WTC11 (cell line): ENCODE measurements around the gene SCAANT1.

ENCODE experiments used
- CBFB ChIP-seq: sonication (generic); formaldehyde crosslinking; IDR thresholded peaks from 2 replicates; pipeline ENCODE4 v1.8.1; 2022; ENCODE audit warnings: mild to moderate bottlenecking, low read depth, missing genetic modification reagents
- IRF2 ChIP-seq: sonication (generic); formaldehyde crosslinking; IDR thresholded peaks from 2 replicates; pipeline ENCODE4 v1.8.0; 2022; ENCODE audit warnings: low read depth, missing genetic modification reagents, borderline replicate concordance
- SMAD3 ChIP-seq: sonication (generic); formaldehyde crosslinking; IDR thresholded peaks from 2 replicates; pipeline ENCODE4 v1.8.0; 2022; ENCODE audit warnings: missing genetic modification reagents, mild to moderate bottlenecking, borderline replicate concordance
- SP1 ChIP-seq: sonication (generic); formaldehyde crosslinking; conservative IDR thresholded peaks from 2 replicates; pipeline ENCODE4 v1.8.1; 2022; ENCODE audit warnings: missing genetic modification reagents
- TEAD4 ChIP-seq: sonication (generic); formaldehyde crosslinking; IDR thresholded peaks from 2 replicates; pipeline ENCODE4 v1.8.0; 2022; ENCODE audit warnings: mild to moderate bottlenecking, missing genetic modification reagents
- TP53 ChIP-seq: sonication (generic); formaldehyde crosslinking; IDR thresholded peaks from 2 replicates; pipeline ENCODE4 v1.8.1; 2023; ENCODE audit warnings: mild to moderate bottlenecking, missing genetic modification reagents
- ZNF263 ChIP-seq: sonication (generic); formaldehyde crosslinking; IDR thresholded peaks from 2 replicates; pipeline ENCODE4 v1.8.1; 2022; ENCODE audit warnings: low read depth, mild to moderate bottlenecking, moderate library complexity, missing genetic modification reagents
- ZNF317 ChIP-seq: sonication (generic); formaldehyde crosslinking; IDR thresholded peaks from 2 replicates; pipeline ENCODE4 v1.8.1; 2023; ENCODE audit warnings: low read depth, mild to moderate bottlenecking, moderate library complexity, missing genetic modification reagents, borderline replicate concordance
- TF ChIP-seq, protein P1 (sequence below): sonication (generic); formaldehyde crosslinking; IDR thresholded peaks from 2 replicates; pipeline ENCODE4 v1.8.1; 2022; ENCODE audit warnings: mild to moderate bottlenecking, missing genetic modification reagents, moderate library complexity, borderline replicate concordance
- TF ChIP-seq, protein P2 (sequence below): fragments of 200-600 bp; IDR thresholded peaks from 2 replicates; pipeline ENCODE4 v1.8.0; 2022; ENCODE audit warnings: antibody characterized with exemption
- TF ChIP-seq, protein P3 (sequence below): sonication (generic); formaldehyde crosslinking; IDR thresholded peaks from 2 replicates; pipeline ENCODE4 v1.8.0; 2022; ENCODE audit warnings: mild to moderate bottlenecking, missing genetic modification reagents
- TF ChIP-seq, protein P4 (sequence below): sonication (generic); formaldehyde crosslinking; IDR thresholded peaks from 2 replicates; pipeline ENCODE4 v1.8.1; 2023; ENCODE audit warnings: mild to moderate bottlenecking, missing genetic modification reagents
- TF ChIP-seq, protein P5 (sequence below): sonication (generic); formaldehyde crosslinking; IDR thresholded peaks from 2 replicates; pipeline ENCODE4 v1.8.0; 2022; ENCODE audit warnings: mild to moderate bottlenecking, missing genetic modification reagents

DNA sequence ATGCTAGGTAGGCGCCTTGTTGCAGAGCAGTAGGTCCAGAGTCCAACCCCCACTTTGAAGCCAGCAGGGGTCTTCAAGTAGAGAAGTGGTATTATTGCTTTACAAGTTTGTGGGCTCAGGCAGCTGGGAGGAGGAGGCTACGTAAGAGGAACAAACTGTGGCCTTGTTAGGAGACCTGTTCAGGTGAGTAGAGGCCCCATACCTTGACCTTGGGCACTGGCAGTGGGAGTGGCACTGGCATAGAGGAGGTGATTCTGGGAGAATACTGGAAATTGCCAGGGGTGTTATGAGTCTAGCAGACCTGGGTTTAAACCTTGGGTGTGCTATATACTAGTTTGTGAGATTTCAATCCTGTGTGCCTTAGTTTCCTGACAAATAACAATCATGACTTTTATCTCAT is 34.6 kb upstream of the SCAANT1 start:
- no peak for TF ChIP-seq SP1 (CRISPR knock-in tag)
- TF ChIP-seq, protein P1, sequence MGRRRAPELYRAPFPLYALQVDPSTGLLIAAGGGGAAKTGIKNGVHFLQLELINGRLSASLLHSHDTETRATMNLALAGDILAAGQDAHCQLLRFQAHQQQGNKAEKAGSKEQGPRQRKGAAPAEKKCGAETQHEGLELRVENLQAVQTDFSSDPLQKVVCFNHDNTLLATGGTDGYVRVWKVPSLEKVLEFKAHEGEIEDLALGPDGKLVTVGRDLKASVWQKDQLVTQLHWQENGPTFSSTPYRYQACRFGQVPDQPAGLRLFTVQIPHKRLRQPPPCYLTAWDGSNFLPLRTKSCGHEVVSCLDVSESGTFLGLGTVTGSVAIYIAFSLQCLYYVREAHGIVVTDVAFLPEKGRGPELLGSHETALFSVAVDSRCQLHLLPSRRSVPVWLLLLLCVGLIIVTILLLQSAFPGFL (CRISPR knock-in tag) = no peak
- TF ChIP-seq, protein P2, sequence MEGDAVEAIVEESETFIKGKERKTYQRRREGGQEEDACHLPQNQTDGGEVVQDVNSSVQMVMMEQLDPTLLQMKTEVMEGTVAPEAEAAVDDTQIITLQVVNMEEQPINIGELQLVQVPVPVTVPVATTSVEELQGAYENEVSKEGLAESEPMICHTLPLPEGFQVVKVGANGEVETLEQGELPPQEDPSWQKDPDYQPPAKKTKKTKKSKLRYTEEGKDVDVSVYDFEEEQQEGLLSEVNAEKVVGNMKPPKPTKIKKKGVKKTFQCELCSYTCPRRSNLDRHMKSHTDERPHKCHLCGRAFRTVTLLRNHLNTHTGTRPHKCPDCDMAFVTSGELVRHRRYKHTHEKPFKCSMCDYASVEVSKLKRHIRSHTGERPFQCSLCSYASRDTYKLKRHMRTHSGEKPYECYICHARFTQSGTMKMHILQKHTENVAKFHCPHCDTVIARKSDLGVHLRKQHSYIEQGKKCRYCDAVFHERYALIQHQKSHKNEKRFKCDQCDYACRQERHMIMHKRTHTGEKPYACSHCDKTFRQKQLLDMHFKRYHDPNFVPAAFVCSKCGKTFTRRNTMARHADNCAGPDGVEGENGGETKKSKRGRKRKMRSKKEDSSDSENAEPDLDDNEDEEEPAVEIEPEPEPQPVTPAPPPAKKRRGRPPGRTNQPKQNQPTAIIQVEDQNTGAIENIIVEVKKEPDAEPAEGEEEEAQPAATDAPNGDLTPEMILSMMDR = no peak
- no peak for TF ChIP-seq CBFB
- TF ChIP-seq, protein P3, sequence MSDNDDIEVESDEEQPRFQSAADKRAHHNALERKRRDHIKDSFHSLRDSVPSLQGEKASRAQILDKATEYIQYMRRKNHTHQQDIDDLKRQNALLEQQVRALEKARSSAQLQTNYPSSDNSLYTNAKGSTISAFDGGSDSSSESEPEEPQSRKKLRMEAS (CRISPR knock-in tag) = no peak
- no peak for TF ChIP-seq IRF2 (CRISPR knock-in tag)
- no peak for TF ChIP-seq ZNF317 (CRISPR knock-in tag)
- TF ChIP-seq ZNF263 (CRISPR knock-in tag) = no peak
- TF ChIP-seq TP53 (CRISPR knock-in tag) = no peak
- TF ChIP-seq SMAD3 = no peak
- TF ChIP-seq, protein P4, sequence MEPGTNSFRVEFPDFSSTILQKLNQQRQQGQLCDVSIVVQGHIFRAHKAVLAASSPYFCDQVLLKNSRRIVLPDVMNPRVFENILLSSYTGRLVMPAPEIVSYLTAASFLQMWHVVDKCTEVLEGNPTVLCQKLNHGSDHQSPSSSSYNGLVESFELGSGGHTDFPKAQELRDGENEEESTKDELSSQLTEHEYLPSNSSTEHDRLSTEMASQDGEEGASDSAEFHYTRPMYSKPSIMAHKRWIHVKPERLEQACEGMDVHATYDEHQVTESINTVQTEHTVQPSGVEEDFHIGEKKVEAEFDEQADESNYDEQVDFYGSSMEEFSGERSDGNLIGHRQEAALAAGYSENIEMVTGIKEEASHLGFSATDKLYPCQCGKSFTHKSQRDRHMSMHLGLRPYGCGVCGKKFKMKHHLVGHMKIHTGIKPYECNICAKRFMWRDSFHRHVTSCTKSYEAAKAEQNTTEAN (CRISPR knock-in tag) = no peak
- no peak for TF ChIP-seq TEAD4 (CRISPR knock-in tag)
- TF ChIP-seq, protein P5, sequence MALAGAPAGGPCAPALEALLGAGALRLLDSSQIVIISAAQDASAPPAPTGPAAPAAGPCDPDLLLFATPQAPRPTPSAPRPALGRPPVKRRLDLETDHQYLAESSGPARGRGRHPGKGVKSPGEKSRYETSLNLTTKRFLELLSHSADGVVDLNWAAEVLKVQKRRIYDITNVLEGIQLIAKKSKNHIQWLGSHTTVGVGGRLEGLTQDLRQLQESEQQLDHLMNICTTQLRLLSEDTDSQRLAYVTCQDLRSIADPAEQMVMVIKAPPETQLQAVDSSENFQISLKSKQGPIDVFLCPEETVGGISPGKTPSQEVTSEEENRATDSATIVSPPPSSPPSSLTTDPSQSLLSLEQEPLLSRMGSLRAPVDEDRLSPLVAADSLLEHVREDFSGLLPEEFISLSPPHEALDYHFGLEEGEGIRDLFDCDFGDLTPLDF = no peak
